ENCODE data around the gene MPRIP.
A peak's percentile ranks its signal among the peaks of the same experiment; 100 is the strongest.

The MPRIP gene

GRCh38 chr17:17235212-17236174, 193.2 kb downstream of the MPRIP start:
- no peaks in the 10 kb centered on the region for H3K9me3 ChIP-seq (ENCODE audit: control insufficient read depth, insufficient read depth, low read length)
- peak overlapping the region; percentile 95 for H3K4me3 ChIP-seq (ENCODE audit: low read depth, low read length)
- H3K4me1 ChIP-seq (ENCODE audit: control insufficient read depth, insufficient read depth, low read length): peaks cover 6% of the 10 kb centered on the region; the same call in 1 of the 2 replicates
- H3K27ac ChIP-seq (ENCODE audit: low read depth, low read length): no peak overlapping the region
- H3K9ac ChIP-seq (ENCODE audit: low read depth, low read length): no peak overlapping the region
- no peaks in the 10 kb centered on the region for H3K27me3 ChIP-seq (ENCODE audit: control insufficient read depth, insufficient read depth, low read length)
- peaks cover 18% of the 10 kb centered on the region for H3K36me3 ChIP-seq (ENCODE audit: control insufficient read depth, insufficient read depth, low read length)

- Histone ChIP-seq H3K27me3 (ENCODE audit: control insufficient read depth, insufficient read depth, low read length) (no peaks in the 10 kb centered on the region), H3K4me1 (ENCODE audit: control insufficient read depth, insufficient read depth, low read length) (peaks cover 6% of the 10 kb centered on the region; the same call in 1 of the 2 replicates), H3K9me3 (ENCODE audit: control insufficient read depth, insufficient read depth, low read length) (no peaks in the 10 kb centered on the region), H3K9ac (ENCODE audit: low read depth, low read length) (peak overlapping the region; percentile 99), H3K4me3 (ENCODE audit: low read depth, low read length) (peak overlapping the region; percentile 95), H3K27ac (ENCODE audit: low read depth, low read length) (peak overlapping the region; percentile 96), H3K36me3 (ENCODE audit: control insufficient read depth, insufficient read depth, low read length) (peaks cover 10% of the 10 kb centered on the region)
Observed at GRCh38 chr17:17236295-17237025, 194.2 kb downstream of the MPRIP start.

GRCh38 chr17:17237026-17237799, 195.0 kb downstream of the MPRIP start, which contains the start of gene FLCN:
Gene FLCN, minus strand, starts transcription at chr17:17237168. Its CDS starts 9,031 bp downstream, at chr17:17228137.
- Histone ChIP-seq H3K27ac (ENCODE audit: low read depth, low read length) (peak within 1 kb of the TSS; percentile 96), H3K36me3 (ENCODE audit: control insufficient read depth, insufficient read depth, low read length) (peaks cover 9% of the 10 kb centered on the region; the same call in 1 of the 2 replicates), H3K4me1 (ENCODE audit: control insufficient read depth, insufficient read depth, low read length) (peaks cover 6% of the 10 kb centered on the region; the same call in 1 of the 2 replicates), H3K4me3 (ENCODE audit: low read depth, low read length) (peak within 1 kb of the TSS; percentile 95), H3K27me3 (ENCODE audit: control insufficient read depth, insufficient read depth, low read length) (no peaks in the 10 kb centered on the region), H3K9me3 (ENCODE audit: control insufficient read depth, insufficient read depth, low read length) (no peaks in the 10 kb centered on the region), H3K9ac (ENCODE audit: low read depth, low read length) (peak within 1 kb of the TSS; percentile 99)

- no peak overlapping the region for H3K4me3 ChIP-seq (ENCODE audit: low read depth, low read length)
- H3K9ac ChIP-seq (ENCODE audit: low read depth, low read length): no peak overlapping the region
- peaks cover 8% of the 10 kb centered on the region; the same call in 1 of the 2 replicates for H3K36me3 ChIP-seq (ENCODE audit: control insufficient read depth, insufficient read depth, low read length)
- no peak overlapping the region for H3K27ac ChIP-seq (ENCODE audit: low read depth, low read length)
- H3K4me1 ChIP-seq (ENCODE audit: control insufficient read depth, insufficient read depth, low read length): peaks cover 6% of the 10 kb centered on the region; the same call in 1 of the 2 replicates
- no peaks in the 10 kb centered on the region for H3K9me3 ChIP-seq (ENCODE audit: control insufficient read depth, insufficient read depth, low read length)
- H3K27me3 ChIP-seq (ENCODE audit: control insufficient read depth, insufficient read depth, low read length): no peaks in the 10 kb centered on the region
Observed at GRCh38 chr17:17239832-17240231, 197.6 kb downstream of the MPRIP start.

GRCh38 chr17:17241656-17242055, 199.4 kb downstream of the MPRIP start:
- Histone ChIP-seq H3K4me1 (ENCODE audit: control insufficient read depth, insufficient read depth, low read length) (no peaks in the 10 kb centered on the region), H3K27ac (ENCODE audit: low read depth, low read length) (no peak overlapping the region), H3K27me3 (ENCODE audit: control insufficient read depth, insufficient read depth, low read length) (no peaks in the 10 kb centered on the region), H3K9ac (ENCODE audit: low read depth, low read length) (no peak overlapping the region), H3K36me3 (ENCODE audit: control insufficient read depth, insufficient read depth, low read length) (peaks cover 20% of the 10 kb centered on the region), H3K4me3 (ENCODE audit: low read depth, low read length) (no peak overlapping the region), H3K9me3 (ENCODE audit: control insufficient read depth, insufficient read depth, low read length) (no peaks in the 10 kb centered on the region)

GRCh38 chr17:17242246-17242645, 200.0 kb downstream of the MPRIP start:
- Histone ChIP-seq H3K4me1 (ENCODE audit: control insufficient read depth, insufficient read depth, low read length) (no peaks in the 10 kb centered on the region), H3K4me3 (ENCODE audit: low read depth, low read length) (no peak overlapping the region), H3K36me3 (ENCODE audit: control insufficient read depth, insufficient read depth, low read length) (peaks cover 26% of the 10 kb centered on the region), H3K9me3 (ENCODE audit: control insufficient read depth, insufficient read depth, low read length) (no peaks in the 10 kb centered on the region), H3K9ac (ENCODE audit: low read depth, low read length) (no peak overlapping the region), H3K27me3 (ENCODE audit: control insufficient read depth, insufficient read depth, low read length) (no peaks in the 10 kb centered on the region), H3K27ac (ENCODE audit: low read depth, low read length) (no peak overlapping the region)
